Nephron (organoid): Measurements from ENCODE around the gene CNBD2.
A peak's percentile ranks its signal among the peaks of the same experiment; 100 is the strongest.

Source experiments
- H3K27ac Mint-ChIP-seq, 3 experiments: 2 replicates each; pipeline ENCODE4 v1.8.0; 2020; ENCODE audit warnings: mixed read lengths in 3 of 3, mild to moderate bottlenecking in 2 of 3, moderate library complexity in 1 of 3
- H3K27me3 Mint-ChIP-seq: 2 replicates; pipeline ENCODE4 v1.8.0; 2021; ENCODE audit warnings: low read depth, mild to moderate bottlenecking, moderate library complexity, mixed read lengths
- H3K36me3 Mint-ChIP-seq: 2 replicates; pipeline ENCODE4 v1.8.0; 2020; ENCODE audit warnings: low read depth, mixed read lengths
- H3K4me1 Mint-ChIP-seq: 2 replicates; pipeline ENCODE4 v1.8.0; 2020; ENCODE audit warnings: mixed read lengths
- H3K4me3 Mint-ChIP-seq, 3 experiments: 2 replicates each; pipeline ENCODE4 v1.8.0; 2020; ENCODE audit warnings: mild to moderate bottlenecking in 3 of 3, mixed read lengths in 3 of 3, moderate library complexity in 2 of 3
- H3K9me3 Mint-ChIP-seq: 2 replicates; pipeline ENCODE4 v1.8.0; 2020; ENCODE audit warnings: mixed read lengths
- TF ChIP-seq, protein P1 (sequence below), 3 experiments: fragments of 200-600 bp; sonication (generic); IDR thresholded peaks; one replicate each; pipeline ENCODE4 v1.5.0; 2021; ENCODE audit warnings: antibody characterized with exemption in 3 of 3; ENCODE audit not compliant: unreplicated experiment in 3 of 3

Gene CNBD2

DNA sequence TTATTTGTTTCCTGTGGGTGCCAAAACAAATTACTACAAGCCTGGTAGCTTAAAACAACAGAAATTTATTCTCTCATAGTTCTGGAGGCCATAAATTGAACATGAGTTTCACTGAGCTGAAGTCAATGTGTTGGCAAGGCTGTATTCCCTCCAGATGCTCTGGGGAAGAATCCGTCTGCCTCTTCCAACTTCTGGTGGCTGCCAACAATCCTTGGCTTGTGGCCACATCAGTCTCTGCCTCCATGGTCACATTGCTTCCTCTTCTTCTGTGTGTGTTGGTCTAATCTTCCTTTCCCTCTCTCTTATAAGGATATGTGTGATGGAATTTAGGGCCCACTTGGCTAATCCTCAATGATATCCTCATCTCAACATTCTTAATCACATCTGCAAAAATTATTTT lies 93.4 kb downstream of the CNBD2 start:
- Mint-ChIP-seq H3K36me3 (no peaks in the 10 kb centered on the region), H3K27me3 (peaks cover 8% of the 10 kb centered on the region), H3K27ac (no peak overlapping the region), H3K4me1 (no peaks in the 10 kb centered on the region), H3K4me3 (no peak overlapping the region), H3K9me3 (peaks cover 2% of the 10 kb centered on the region)
- TF ChIP-seq, protein P1, sequence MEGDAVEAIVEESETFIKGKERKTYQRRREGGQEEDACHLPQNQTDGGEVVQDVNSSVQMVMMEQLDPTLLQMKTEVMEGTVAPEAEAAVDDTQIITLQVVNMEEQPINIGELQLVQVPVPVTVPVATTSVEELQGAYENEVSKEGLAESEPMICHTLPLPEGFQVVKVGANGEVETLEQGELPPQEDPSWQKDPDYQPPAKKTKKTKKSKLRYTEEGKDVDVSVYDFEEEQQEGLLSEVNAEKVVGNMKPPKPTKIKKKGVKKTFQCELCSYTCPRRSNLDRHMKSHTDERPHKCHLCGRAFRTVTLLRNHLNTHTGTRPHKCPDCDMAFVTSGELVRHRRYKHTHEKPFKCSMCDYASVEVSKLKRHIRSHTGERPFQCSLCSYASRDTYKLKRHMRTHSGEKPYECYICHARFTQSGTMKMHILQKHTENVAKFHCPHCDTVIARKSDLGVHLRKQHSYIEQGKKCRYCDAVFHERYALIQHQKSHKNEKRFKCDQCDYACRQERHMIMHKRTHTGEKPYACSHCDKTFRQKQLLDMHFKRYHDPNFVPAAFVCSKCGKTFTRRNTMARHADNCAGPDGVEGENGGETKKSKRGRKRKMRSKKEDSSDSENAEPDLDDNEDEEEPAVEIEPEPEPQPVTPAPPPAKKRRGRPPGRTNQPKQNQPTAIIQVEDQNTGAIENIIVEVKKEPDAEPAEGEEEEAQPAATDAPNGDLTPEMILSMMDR (IDR thresholded peaks at IDR 0.05; ENCODE audit: unreplicated experiment in 3 of 3), result no peak

DNA sequence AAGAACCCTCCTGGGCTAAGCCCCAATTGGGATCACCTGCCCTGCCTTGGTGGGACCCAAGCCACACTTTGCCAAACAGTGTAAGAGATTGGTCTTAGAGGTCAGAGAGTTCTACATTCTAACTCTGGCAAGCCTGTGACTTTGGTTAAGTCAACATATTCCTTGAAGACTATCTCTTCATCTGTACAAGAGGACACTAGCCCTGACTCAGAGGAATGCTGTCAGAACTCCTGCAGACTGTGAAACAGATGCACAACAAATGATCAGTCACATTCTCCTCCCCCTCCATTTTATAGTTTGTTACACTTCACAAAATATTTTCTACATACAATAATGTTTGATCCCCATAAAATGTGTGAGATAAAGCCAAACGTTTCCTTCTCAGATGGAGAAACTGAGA lies 94.4 kb downstream of the CNBD2 start:
- H3K9me3 Mint-ChIP-seq, result peaks cover 2% of the 10 kb centered on the region
- no peaks in the 10 kb centered on the region for H3K36me3 Mint-ChIP-seq
- no peaks in the 10 kb centered on the region for H3K4me1 Mint-ChIP-seq
- TF ChIP-seq, protein P1 (IDR thresholded peaks at IDR 0.05; ENCODE audit: unreplicated experiment in 3 of 3), result no peak
- peaks cover 5% of the 10 kb centered on the region for H3K27me3 Mint-ChIP-seq
- H3K27ac Mint-ChIP-seq, result peak overlapping the region in 1 of 3 experiments; percentile 91
- peak overlapping the region; percentile 4 to 84 (median 32) for H3K4me3 Mint-ChIP-seq

DNA sequence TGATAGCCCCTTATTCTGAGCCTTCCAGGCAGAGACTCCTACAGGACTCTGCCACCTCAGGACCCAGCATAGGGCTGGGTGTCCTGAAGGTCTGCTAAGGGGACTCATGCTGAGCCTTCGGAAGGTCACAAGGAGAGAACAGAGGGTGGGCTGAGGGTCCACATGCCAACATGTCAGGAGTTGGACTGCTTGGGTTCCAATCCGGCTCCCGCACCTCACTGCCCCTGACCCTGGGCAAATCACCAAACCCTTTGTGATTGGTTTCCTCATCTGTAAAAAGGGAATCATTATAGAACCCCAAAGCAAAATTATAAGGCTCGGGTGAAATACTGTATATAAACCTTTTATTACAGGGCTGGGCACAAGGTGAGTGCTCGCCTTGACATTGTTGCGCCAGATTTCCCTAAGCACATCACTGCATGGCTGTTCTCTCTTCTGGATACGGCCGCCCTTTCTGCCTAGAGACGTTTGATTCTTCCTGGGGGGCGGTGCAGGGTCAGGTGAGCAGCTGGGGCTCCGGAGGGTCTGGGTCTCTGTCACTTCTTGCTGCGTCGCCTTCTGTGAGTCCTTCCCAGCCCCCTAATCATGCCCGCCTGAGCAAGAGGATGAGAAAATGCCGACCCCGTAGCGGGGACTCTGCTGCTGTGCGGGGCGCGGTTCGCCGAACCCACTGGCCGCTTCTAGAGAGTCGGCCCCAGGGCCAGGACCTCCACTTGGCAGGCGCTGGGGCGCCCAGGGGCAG lies 95.7 kb downstream of the CNBD2 start:
- TF ChIP-seq, protein P1 (IDR thresholded peaks at IDR 0.05; ENCODE audit: unreplicated experiment in 3 of 3), result no peak
- no peaks in the 10 kb centered on the region for H3K4me1 Mint-ChIP-seq
- peak overlapping the region; percentile 56 to 91 (median 87) for H3K27ac Mint-ChIP-seq
- peak overlapping the region; percentile 84 to 87 (median 84) for H3K4me3 Mint-ChIP-seq
- peaks cover 2% of the 10 kb centered on the region for H3K9me3 Mint-ChIP-seq
- H3K36me3 Mint-ChIP-seq, result no peaks in the 10 kb centered on the region
- H3K27me3 Mint-ChIP-seq, result peaks cover 5% of the 10 kb centered on the region

DNA sequence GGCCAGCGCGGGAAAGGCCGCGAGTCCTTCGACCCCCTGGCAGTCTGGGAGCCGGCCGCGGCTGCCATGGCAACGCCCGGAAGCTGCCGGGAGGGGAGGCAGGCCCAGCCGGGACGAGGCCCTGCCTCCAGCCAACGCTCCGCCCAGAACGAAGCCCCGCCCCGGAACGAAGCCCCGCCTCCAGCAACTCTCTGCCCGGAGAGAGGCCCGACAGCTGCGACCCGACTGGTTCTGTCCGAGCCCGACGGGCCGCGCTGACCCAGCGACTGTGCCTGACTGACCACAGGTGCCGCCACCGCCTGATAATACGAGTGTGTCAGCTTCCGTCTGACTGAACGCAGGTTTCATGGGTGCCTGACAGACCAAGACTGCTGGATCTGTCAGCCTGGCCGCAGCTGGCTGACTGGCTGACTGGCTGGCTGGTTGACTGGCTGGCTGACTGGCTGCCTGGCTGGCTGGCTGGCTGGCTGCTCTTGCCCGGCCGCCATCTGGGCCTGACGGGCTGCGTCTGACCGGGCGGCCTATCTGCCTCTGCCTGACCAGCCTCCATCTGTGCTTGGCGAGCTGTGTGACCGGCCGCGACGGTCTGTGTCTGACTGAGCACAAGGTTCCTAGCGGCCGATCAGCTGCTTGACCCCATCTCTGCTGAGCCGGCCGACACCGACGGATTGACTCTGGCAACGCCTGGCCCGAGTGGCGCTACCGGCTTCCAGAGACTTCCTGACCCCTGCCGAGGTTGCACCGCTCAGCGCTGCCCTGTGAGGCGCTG lies 96.5 kb downstream of the CNBD2 start:
- Mint-ChIP-seq H3K27ac (peak overlapping the region; percentile 56 to 91 (median 73)), H3K9me3 (peaks cover 2% of the 10 kb centered on the region), H3K4me1 (no peaks in the 10 kb centered on the region), H3K4me3 (peak overlapping the region; percentile 84 to 88 (median 87)), H3K36me3 (no peaks in the 10 kb centered on the region), H3K27me3 (peaks cover 5% of the 10 kb centered on the region)
- TF ChIP-seq, protein P1 (IDR thresholded peaks at IDR 0.05; ENCODE audit: unreplicated experiment in 3 of 3), result no peak

DNA sequence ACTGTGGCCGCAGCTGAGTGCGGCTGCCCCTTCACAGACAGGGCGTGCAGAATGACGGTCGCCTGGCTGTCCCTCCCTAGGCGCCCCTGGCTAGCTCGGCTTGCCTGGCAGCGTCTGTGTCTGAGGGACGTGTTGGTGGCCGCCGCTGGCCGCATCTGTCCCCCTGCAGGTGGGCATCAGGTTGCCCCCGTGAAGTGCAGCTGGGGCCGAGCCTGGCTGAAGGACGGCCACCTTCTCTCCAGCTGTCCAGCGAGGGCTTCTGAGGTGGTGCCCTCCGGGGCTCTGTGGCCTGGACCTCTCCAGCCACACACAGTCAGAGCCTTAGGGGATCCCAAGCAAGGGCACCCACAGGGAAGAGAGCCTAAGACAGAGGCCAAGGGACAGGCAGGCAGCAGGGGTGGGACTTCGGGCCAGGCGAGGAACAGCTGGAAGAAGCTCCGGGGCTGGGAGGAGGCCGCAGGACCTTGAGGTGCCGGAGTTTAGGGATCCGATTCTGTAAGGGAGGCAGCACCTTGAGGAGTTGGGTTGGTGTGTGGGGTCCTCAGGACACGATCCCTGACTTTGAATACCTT lies 97.1 kb downstream of the CNBD2 start:
- Mint-ChIP-seq H3K4me1 (no peaks in the 10 kb centered on the region), H3K27me3 (peaks cover 5% of the 10 kb centered on the region), H3K36me3 (no peaks in the 10 kb centered on the region), H3K9me3 (peaks cover 2% of the 10 kb centered on the region), H3K4me3 (peak overlapping the region; percentile 84 to 88 (median 87)), H3K27ac (peak overlapping the region; percentile 45 to 91 (median 73))
- TF ChIP-seq, protein P1 (IDR thresholded peaks at IDR 0.05; ENCODE audit: unreplicated experiment in 3 of 3), result no peak
